Lower lobe of right lung (tissue), 2 donors: Measurements from ENCODE around the gene RAD51B. TPM values are rescaled to one million over a fixed set of nuclear protein-coding genes. Genes with fewer than 3 reads are reported as not detected.
"Not testable (repeated sequence)": the region's sequence is repeated elsewhere in the genome, so short reads cannot be mapped to it uniquely, and the experiment has no call there.

Experiments used
- ATAC-seq, 2 donors: fragments of 200-7000 bp; cut with Tn5 transposase; one replicate each; pipeline ENCODE4 v1.9.1; 2020 to 2022; ENCODE audit warnings: mild to moderate bottlenecking in 2 of 2, moderate library complexity in 2 of 2
- DNase-seq: peaks from one replicate; pipeline ENCODE4 v3.0.0-alpha.2; 2020
- H3K27ac ChIP-seq: fragments of 200-600 bp; one replicate; pipeline ENCODE4 v1.8.0; 2022
- H3K27me3 ChIP-seq: fragments of 200-600 bp; one replicate; pipeline ENCODE4 v1.8.0; 2022; ENCODE audit warnings: low read depth
- H3K36me3 ChIP-seq: fragments of 200-600 bp; one replicate; pipeline ENCODE4 v1.8.0; 2022; ENCODE audit warnings: mild to moderate bottlenecking
- H3K4me1 ChIP-seq: fragments of 200-600 bp; one replicate; pipeline ENCODE4 v1.8.0; 2022
- H3K4me3 ChIP-seq: fragments of 200-600 bp; one replicate; pipeline ENCODE4 v1.8.0; 2022; ENCODE audit warnings: mild to moderate bottlenecking
- H3K9me3 ChIP-seq: fragments of 200-600 bp; one replicate; pipeline ENCODE4 v1.8.0; 2022
- intact Hi-C: fragments of 100-400 bp; cut with DNase I; formaldehyde crosslinking; loops from one replicate; pipeline ENCODE4 v1.11.0; 2022
- total RNA-seq: library from RNA; stranded (reverse); fragmentation: NEBNext Ultra II Directional; extraction: Animal tissue kit (Norgen Biotek cat#: 25700); gene quantifications from one replicate; pipeline ENCODE4 v1.2.1, GENCODE V29; 2021
- TF ChIP-seq, protein P1 (sequence below): fragments of 200-600 bp; IDR thresholded peaks from one replicate; pipeline ENCODE4 v1.8.0; 2022; ENCODE audit warnings: antibody characterized with exemption, mild to moderate bottlenecking
- donor health status: DM: no; HTN: yes; CAD: no; lungs with severe emphysema.

Gene RAD51B
- total RNA-seq, 1 donor from 2014 or later = 22.2 TPM

DNA sequence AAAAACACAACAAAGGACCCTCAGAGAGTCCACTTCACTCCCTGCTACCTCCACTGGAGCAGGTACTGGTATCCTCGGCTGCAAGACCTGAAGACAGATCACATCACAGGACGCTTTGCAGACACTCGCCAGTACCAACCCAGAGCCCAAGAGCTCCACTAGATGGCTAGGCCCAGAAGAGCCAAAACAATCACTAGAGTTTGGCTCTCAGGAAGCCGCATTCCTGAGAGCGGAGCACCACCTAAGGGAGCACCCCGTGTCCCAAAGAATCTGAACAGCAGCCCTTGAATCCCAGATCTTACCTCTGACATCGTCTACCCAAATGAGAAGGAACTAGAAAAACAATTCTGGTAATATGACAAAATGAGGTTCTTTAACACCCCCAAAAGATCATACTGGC is 399.8 kb downstream of the RAD51B start:
- ATAC-seq (no peak), DNase-seq (no peak)
- Histone ChIP-seq H3K27ac (no peak overlapping the region), H3K27me3 (no peaks in the 10 kb centered on the region), H3K4me3 (no peak overlapping the region), H3K36me3 (no peaks in the 10 kb centered on the region), H3K4me1 (no peaks in the 10 kb centered on the region), H3K9me3 (no peaks in the 10 kb centered on the region)
- TF ChIP-seq, protein P1, sequence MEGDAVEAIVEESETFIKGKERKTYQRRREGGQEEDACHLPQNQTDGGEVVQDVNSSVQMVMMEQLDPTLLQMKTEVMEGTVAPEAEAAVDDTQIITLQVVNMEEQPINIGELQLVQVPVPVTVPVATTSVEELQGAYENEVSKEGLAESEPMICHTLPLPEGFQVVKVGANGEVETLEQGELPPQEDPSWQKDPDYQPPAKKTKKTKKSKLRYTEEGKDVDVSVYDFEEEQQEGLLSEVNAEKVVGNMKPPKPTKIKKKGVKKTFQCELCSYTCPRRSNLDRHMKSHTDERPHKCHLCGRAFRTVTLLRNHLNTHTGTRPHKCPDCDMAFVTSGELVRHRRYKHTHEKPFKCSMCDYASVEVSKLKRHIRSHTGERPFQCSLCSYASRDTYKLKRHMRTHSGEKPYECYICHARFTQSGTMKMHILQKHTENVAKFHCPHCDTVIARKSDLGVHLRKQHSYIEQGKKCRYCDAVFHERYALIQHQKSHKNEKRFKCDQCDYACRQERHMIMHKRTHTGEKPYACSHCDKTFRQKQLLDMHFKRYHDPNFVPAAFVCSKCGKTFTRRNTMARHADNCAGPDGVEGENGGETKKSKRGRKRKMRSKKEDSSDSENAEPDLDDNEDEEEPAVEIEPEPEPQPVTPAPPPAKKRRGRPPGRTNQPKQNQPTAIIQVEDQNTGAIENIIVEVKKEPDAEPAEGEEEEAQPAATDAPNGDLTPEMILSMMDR = no peak
- intact Hi-C loops = no loop called here

DNA sequence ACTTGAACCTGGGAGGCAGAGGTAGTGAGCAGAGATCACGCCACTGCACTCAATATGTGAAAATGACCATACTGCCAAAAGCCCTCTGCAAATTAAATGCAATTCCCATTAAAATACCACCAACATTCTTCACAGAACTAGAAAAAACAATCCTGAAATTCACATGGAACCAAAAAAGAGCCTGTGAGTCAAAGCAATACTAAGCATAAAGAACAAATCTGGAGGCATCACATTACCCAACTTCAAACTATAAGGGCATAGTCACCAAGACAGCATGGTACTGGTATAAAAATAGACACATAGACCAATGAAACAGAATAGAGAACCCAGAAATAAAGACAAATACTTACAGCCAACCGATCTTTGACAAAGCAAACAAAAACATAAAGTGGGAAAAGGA is 401.5 kb downstream of the RAD51B start:
- ATAC-seq, intact Hi-C loops, DNase-seq, H3K27ac ChIP-seq, H3K4me3 ChIP-seq, H3K4me1 ChIP-seq, H3K27me3 ChIP-seq, H3K36me3 ChIP-seq, H3K9me3 ChIP-seq: not testable (repeated sequence)

DNA sequence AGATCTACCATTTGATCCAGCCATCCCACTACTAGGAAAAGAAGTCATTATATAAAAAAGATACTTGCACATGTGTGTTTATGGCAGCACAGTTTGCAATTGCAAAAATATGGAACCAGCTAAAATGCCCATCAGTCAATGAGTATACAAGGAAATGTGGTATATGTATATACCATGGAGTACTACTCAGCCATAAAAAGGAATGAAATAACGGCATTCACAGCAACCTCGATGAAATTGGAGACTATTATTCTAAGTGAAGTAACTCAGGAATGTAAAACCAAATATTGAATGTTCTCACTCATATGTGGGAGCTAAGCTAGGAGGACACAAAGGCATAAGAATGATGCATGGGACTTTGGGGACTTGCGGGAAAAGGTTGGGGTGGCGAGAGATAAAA is 402.6 kb downstream of the RAD51B start:
- no peak overlapping the region for H3K4me3 ChIP-seq
- no peaks in the 10 kb centered on the region for H3K9me3 ChIP-seq
- ATAC-seq = no peak
- no peaks in the 10 kb centered on the region for H3K27me3 ChIP-seq
- no peak overlapping the region for H3K27ac ChIP-seq
- TF ChIP-seq, protein P1 = no peak
- intact Hi-C loops = no loop called here
- no peaks in the 10 kb centered on the region for H3K4me1 ChIP-seq
- no peaks in the 10 kb centered on the region for H3K36me3 ChIP-seq
- no peak for DNase-seq

DNA sequence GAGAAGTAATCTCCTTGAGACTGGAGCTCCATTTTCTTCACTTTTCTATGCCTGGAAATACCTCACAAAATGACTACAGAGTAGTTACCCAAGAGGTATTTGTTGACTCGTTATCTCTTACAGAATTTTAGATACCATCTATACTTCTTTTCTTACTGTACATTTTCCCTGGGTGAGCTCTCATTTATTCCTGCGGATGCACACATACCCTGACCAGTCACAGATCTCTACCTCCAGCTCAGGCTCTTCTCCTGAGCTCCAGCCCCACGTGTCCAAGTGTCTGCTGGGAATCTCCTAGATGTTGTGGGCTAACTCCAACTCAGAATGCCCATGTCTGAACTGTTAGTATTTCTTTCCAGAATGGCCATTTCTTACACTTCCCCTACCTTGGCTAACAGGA is 403.1 kb downstream of the RAD51B start:
- Histone ChIP-seq H3K27ac (no peak overlapping the region), H3K9me3 (no peaks in the 10 kb centered on the region), H3K36me3 (no peaks in the 10 kb centered on the region), H3K27me3 (no peaks in the 10 kb centered on the region), H3K4me3 (no peak overlapping the region), H3K4me1 (no peaks in the 10 kb centered on the region)
- no peak for ATAC-seq
- DNase-seq = no peak
- TF ChIP-seq, protein P1 = no peak
- intact Hi-C loops = no loop called here

DNA sequence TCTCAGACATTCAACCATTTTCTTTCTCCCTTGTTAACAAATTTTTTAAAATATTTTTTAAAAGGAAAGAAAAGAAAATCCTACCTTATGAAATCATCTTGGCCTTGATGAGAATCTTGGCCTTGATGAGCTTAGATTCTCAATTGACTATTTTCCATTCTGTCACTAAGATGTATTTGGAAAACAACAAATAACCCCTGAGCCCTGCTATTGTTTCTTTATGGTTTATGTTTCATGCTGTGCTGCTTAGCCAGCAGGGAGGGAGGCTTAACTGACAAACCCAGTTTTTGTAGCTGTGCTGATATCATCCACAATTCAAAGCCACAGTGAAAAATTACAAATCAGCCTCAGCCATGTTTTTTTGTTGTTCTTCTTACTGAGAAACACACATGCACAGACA is 404.1 kb downstream of the RAD51B start:
- intact Hi-C loops = no loop called here
- H3K4me1 ChIP-seq = no peaks in the 10 kb centered on the region
- no peaks in the 10 kb centered on the region for H3K9me3 ChIP-seq
- H3K27me3 ChIP-seq = no peaks in the 10 kb centered on the region
- TF ChIP-seq, protein P1 = no peak
- no peak overlapping the region for H3K4me3 ChIP-seq
- no peak overlapping the region for H3K27ac ChIP-seq
- no peak for ATAC-seq
- H3K36me3 ChIP-seq = no peaks in the 10 kb centered on the region
- no peak for DNase-seq

DNA sequence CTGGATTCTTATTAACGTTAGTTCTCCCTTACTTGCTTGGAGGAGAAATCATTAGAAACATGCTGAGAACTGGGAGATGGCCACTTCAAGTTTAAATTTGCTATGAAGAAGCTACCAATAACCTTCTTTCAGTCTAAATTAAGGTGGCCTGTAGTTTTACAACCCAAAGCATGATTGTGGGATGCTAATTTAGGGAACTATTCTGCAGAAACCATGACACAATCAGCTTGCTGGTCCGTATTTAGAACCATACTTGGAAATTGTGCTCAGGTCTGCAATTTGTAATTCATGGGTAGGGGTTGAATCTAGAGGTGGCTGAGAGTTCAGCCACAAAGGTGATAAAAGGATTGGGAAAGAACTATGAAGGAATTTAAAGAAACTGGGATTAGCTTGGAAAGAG is 405.7 kb downstream of the RAD51B start:
- no peaks in the 10 kb centered on the region for H3K4me1 ChIP-seq
- no peaks in the 10 kb centered on the region for H3K36me3 ChIP-seq
- H3K4me3 ChIP-seq = no peak overlapping the region
- intact Hi-C loops = no loop called here
- DNase-seq (no peak), ATAC-seq (no peak)
- no peaks in the 10 kb centered on the region for H3K9me3 ChIP-seq
- H3K27me3 ChIP-seq = no peaks in the 10 kb centered on the region
- no peak overlapping the region for H3K27ac ChIP-seq
- TF ChIP-seq, protein P1 = no peak
